OCI-LY7 (cell line): ENCODE results near the gene GABRG3. TPM values are rescaled to one million over a fixed set of nuclear protein-coding genes. Genes with fewer than 3 reads are reported as not detected.

Experiments used
- BruUV-seq: library from RNA; stranded (reverse); fragments of 400-500 nt; replicated peaks from 2 replicates; lab custom pipeline; 2021; lab: Mats Ljungman, UMichigan
- CTCF ChIA-PET: fragments of 300-600 bp; sonication (Branson Sonifier 250); formaldehyde crosslinking; loops from one replicate; lab custom pipeline; 2022; ENCODE audit warnings: antibody characterized with exemption; ENCODE audit not compliant: unreplicated experiment; lab: Charles Lee
- POLR2A ChIA-PET: fragments of 300-600 bp; sonication (Branson Sonifier 250); formaldehyde crosslinking; loops from one replicate; lab custom pipeline; 2022; ENCODE audit warnings: antibody characterized with exemption; lab: Charles Lee
- DNase-seq: peaks from one replicate; pipeline ENCODE4 v3.0.0-alpha.2; 2015; ENCODE audit warnings: low spot score
- H2AFZ ChIP-seq: fragments of 200-600 bp; sonication (generic), shearing (Covaris generic); 2 replicates; pipeline ENCODE4 v1.6.1; 2014; ENCODE audit warnings: mild to moderate bottlenecking, antibody characterized with exemption, low read length, moderate library complexity
- H3K27ac ChIP-seq: fragments of 200-600 bp; sonication (generic); 2 replicates; pipeline ENCODE4 v1.5.1; 2014; ENCODE audit warnings: mixed run types, low read depth, mild to moderate bottlenecking, moderate library complexity, low read length, inconsistent platforms; ENCODE audit not compliant: poor library complexity, severe bottlenecking
- H3K36me3 ChIP-seq: fragments of 200-600 bp; sonication (generic); 2 replicates; pipeline ENCODE4 v1.6.1; 2014; ENCODE audit warnings: mild to moderate bottlenecking, antibody characterized with exemption, low read length, moderate library complexity, mixed read lengths; ENCODE audit not compliant: insufficient read depth
- H3K4me1 ChIP-seq: fragments of 200-600 bp; sonication (generic); 2 replicates; pipeline ENCODE4 v1.5.1; 2014; ENCODE audit warnings: mild to moderate bottlenecking, low read length; ENCODE audit not compliant: insufficient read depth, poor library complexity, severe bottlenecking
- H3K4me2 ChIP-seq: fragments of 200-600 bp; sonication (generic); 2 replicates; pipeline ENCODE4 v1.6.1; 2014; ENCODE audit warnings: mild to moderate bottlenecking, low read length
- H3K4me3 ChIP-seq: fragments of 200-600 bp; sonication (generic); 2 replicates; pipeline ENCODE4 v1.5.1; 2014; ENCODE audit warnings: mild to moderate bottlenecking, low read depth, low read length; ENCODE audit not compliant: poor library complexity, severe bottlenecking
- H3K79me2 ChIP-seq: fragments of 200-600 bp; sonication (generic); 2 replicates; pipeline ENCODE4 v1.6.1; 2016; ENCODE audit warnings: low read depth, mild to moderate bottlenecking, low read length, moderate library complexity, mixed read lengths; ENCODE audit not compliant: insufficient read depth
- H3K9me2 ChIP-seq: fragments of 200-600 bp; sonication (generic); 2 replicates; pipeline ENCODE4 v1.6.1; 2016; ENCODE audit warnings: mild to moderate bottlenecking, low read length, mixed read lengths; ENCODE audit not compliant: insufficient read depth
- H3K9me3 ChIP-seq: fragments of 200-600 bp; sonication (generic); 2 replicates; pipeline ENCODE4 v1.6.1; 2014; ENCODE audit warnings: mild to moderate bottlenecking, mixed run types, low read length, mixed read lengths
- H4K20me1 ChIP-seq: fragments of 200-600 bp; sonication (generic); 2 replicates; pipeline ENCODE4 v1.6.1; 2014; ENCODE audit warnings: mild to moderate bottlenecking, antibody characterized with exemption, low read length, moderate library complexity, mixed read lengths; ENCODE audit not compliant: insufficient read depth
- EZH2phosphoT487 ChIP-seq: fragments of 200-600 bp; sonication (generic); IDR thresholded peaks from 2 replicates; pipeline ENCODE4 v1.6.1; 2018; ENCODE audit warnings: low read depth, borderline replicate concordance, mild to moderate bottlenecking, mixed run types, antibody characterized with exemption, low read length, moderate library complexity, mixed read lengths
- intact Hi-C: fragments of 100-400 bp; cut with micrococcal nuclease; formaldehyde crosslinking; loops from one replicate; pipeline ENCODE4 v1.10.0; 2022; ENCODE audit not compliant: unreplicated experiment
- total RNA-seq, 2 experiments: library from RNA; depleted of rRNA in 1 of 2; stranded (reverse); fragments of >200 nt in 1 of 2; shearing (Covaris generic) in 1 of 2; gene quantifications; 2 replicates each; pipeline ENCODE4 v1.2.3, GENCODE V29; 2014 to 2022
- TF ChIP-seq, protein P1 (sequence below): fragments of 200-600 bp; sonication (generic); conservative IDR thresholded peaks from 2 replicates; pipeline ENCODE4 v1.5.1; 2014; ENCODE audit warnings: mild to moderate bottlenecking, antibody characterized with exemption, low read length, moderate library complexity, mixed read lengths

Gene GABRG3
- total RNA-seq, 2 experiments from 2014 or later: not detected

DNA sequence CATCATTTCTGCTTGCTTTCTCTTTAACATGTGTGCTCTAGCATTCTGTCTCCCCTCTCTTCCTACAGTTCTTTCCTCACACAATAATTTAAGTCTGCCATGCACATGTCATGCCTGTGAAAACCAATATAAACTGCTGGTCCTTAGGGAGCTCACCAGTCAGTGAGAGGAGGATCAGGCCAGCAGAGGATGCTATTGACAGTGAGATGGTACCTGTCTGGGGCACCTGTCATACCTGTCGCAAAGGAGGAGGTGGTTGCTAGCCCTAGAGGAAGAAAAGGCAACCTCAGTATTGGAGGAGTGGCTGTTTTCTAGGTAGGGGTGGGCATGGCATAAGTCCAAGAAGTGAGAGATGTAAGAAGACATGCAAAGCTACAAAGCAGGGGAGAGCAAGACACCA, 194.6 kb downstream of the GABRG3 start:
- no peaks in the 10 kb centered on the region for H4K20me1 ChIP-seq
- no peak overlapping the region for H3K4me2 ChIP-seq
- TF ChIP-seq, protein P1, sequence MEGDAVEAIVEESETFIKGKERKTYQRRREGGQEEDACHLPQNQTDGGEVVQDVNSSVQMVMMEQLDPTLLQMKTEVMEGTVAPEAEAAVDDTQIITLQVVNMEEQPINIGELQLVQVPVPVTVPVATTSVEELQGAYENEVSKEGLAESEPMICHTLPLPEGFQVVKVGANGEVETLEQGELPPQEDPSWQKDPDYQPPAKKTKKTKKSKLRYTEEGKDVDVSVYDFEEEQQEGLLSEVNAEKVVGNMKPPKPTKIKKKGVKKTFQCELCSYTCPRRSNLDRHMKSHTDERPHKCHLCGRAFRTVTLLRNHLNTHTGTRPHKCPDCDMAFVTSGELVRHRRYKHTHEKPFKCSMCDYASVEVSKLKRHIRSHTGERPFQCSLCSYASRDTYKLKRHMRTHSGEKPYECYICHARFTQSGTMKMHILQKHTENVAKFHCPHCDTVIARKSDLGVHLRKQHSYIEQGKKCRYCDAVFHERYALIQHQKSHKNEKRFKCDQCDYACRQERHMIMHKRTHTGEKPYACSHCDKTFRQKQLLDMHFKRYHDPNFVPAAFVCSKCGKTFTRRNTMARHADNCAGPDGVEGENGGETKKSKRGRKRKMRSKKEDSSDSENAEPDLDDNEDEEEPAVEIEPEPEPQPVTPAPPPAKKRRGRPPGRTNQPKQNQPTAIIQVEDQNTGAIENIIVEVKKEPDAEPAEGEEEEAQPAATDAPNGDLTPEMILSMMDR: no peak
- no peak for TF ChIP-seq EZH2phosphoT487
- DNase-seq: no peak
- no TSS peak for BruUV-seq
- no peaks in the 10 kb centered on the region for H3K79me2 ChIP-seq
- H3K4me3 ChIP-seq: no peak overlapping the region
- no peaks in the 10 kb centered on the region for H3K9me2 ChIP-seq
- no peaks in the 10 kb centered on the region for H3K36me3 ChIP-seq
- no peak overlapping the region for H3K27ac ChIP-seq
- CTCF ChIA-PET: no interaction called here
- intact Hi-C loops: no loop called here
- no peaks in the 10 kb centered on the region for H3K9me3 ChIP-seq
- no peak overlapping the region for H2AFZ ChIP-seq
- H3K4me1 ChIP-seq: no peaks in the 10 kb centered on the region
- POLR2A ChIA-PET: no interaction called here

GRCh38 chr15:27166917-27167316, 195.9 kb downstream of the GABRG3 start:
- intact Hi-C loops: no loop called here
- Histone ChIP-seq H3K9me2 (no peaks in the 10 kb centered on the region), H3K79me2 (no peaks in the 10 kb centered on the region), H3K4me2 (no peak overlapping the region), H3K36me3 (no peaks in the 10 kb centered on the region), H3K4me1 (no peaks in the 10 kb centered on the region), H3K27ac (no peak overlapping the region), H4K20me1 (no peaks in the 10 kb centered on the region), H3K4me3 (no peak overlapping the region), H2AFZ (no peak overlapping the region), H3K9me3 (no peaks in the 10 kb centered on the region)
- ChIA-PET CTCF (no interaction called here), POLR2A (no interaction called here)
- TF ChIP-seq EZH2phosphoT487: no peak
- TF ChIP-seq, protein P1: no peak
- no TSS peak for BruUV-seq
- no peak for DNase-seq

- Histone ChIP-seq H3K4me1 (no peaks in the 10 kb centered on the region), H3K4me3 (no peak overlapping the region), H3K36me3 (no peaks in the 10 kb centered on the region), H3K9me3 (no peaks in the 10 kb centered on the region), H4K20me1 (no peaks in the 10 kb centered on the region), H3K9me2 (no peaks in the 10 kb centered on the region), H2AFZ (no peak overlapping the region), H3K4me2 (no peak overlapping the region), H3K79me2 (no peaks in the 10 kb centered on the region), H3K27ac (no peak overlapping the region)
- intact Hi-C loops: no loop called here
- no peak for TF ChIP-seq EZH2phosphoT487
- TF ChIP-seq, protein P1: no peak
- ChIA-PET POLR2A (interaction anchor here (0.6 kb wide), 1 partner anchor 513 kb away, joined by 3 read pairs; no protein-coding TSS in a partner anchor), CTCF (no interaction called here)
- BruUV-seq: no TSS peak
- no peak for DNase-seq
These were observed 196.8 kb downstream of the GABRG3 start for GRCh38 chr15:27167738-27168137.
